Measurements from ENCODE around the gene PERCC1. TPM values are rescaled to one million over a fixed set of nuclear protein-coding genes. Genes with fewer than 3 reads are reported as not detected.
"Not testable (repeated sequence)": the region's sequence is repeated elsewhere in the genome, so short reads cannot be mapped to it uniquely, and the experiment has no call there.

The PERCC1 gene
- total RNA-seq, 1 donor from 2014 or later, result not detected

- DNase-seq, result no peak
Measured at GRCh38 chr16:1450218-1450617, 19.3 kb downstream of the PERCC1 start.

- no peak for DNase-seq
Measured at GRCh38 chr16:1450841-1451240, 20.0 kb downstream of the PERCC1 start.

DNA sequence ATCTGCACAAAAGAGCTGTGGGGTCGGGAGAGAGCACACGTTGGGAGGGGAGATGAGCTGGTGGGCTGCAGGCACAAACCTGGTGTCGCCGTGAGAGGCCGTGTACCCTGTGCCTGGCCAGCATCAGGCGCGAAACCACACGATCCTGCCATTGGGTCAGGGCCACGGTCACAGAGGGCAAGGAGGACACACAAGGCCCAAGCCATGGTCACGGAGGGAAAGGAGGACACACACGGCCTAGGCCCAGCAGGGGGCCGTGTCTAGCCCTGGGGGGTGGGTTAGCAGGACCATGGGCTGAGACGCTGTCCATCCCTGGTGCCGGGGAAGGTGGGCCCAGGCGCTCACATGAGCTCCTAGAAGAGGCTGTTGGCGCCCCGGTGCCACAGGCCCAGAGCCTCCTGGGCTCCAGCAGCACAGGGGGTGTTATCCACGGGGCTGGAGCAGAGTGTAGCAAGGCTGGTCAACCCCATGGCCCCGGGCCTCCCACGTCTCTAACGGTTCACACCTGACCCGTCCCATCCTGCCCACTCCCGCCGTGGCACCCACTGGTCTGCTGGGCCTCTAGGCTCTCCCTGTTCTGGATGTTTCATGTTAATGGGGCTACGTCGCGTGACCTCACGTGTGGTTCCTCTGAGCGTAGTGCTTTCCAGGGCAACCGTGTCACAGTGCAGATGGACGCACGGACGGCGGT, 21.0 kb downstream of the PERCC1 start:
- DNase-seq, result no peak

- DNase-seq, result no peak
Measured at GRCh38 chr16:1452530-1452929, 21.7 kb downstream of the PERCC1 start.

- DNase-seq, result no peak
Measured at GRCh38 chr16:1453316-1453715, 22.4 kb downstream of the PERCC1 start.

GRCh38 chr16:1454561-1454960, 23.7 kb downstream of the PERCC1 start:
- DNase-seq, result no peak

- no peak for DNase-seq
Measured at GRCh38 chr16:1455190-1456171, 24.6 kb downstream of the PERCC1 start.

GRCh38 chr16:1456951-1457350, 26.1 kb downstream of the PERCC1 start:
- DNase-seq, result no peak

GRCh38 chr16:1457489-1458245, 26.8 kb downstream of the PERCC1 start:
- no peak for DNase-seq

DNA sequence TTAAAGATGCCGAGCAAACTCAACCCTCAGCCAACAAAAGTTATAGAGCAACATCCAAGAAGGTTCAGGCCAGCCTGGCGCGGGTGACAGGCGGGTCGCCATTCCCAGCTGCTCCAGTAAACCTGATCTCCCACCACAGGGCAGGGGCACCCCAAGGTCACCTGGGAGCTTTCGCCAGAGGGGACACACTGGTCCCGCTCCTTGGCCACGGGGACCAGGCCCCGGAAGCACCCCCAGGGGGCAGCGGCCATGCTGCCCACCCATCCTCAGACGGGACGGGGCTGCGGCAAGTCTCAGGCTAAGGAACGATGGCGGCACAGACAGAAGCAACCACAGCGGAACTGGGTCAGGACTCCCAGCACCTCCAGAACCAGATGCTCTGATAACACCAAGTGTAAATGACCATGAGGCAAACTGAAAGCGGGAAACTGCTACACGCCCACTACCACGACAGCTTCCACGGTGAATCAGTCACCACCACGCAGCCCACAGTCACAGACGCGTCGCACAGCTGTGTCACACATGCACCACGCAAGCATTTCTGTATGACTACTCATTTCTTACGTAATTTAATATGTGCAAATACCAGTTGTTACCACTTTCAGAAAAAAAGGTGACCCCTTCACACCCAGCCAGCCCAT, 27.6 kb downstream of the PERCC1 start:
- DNase-seq, result no peak

DNA sequence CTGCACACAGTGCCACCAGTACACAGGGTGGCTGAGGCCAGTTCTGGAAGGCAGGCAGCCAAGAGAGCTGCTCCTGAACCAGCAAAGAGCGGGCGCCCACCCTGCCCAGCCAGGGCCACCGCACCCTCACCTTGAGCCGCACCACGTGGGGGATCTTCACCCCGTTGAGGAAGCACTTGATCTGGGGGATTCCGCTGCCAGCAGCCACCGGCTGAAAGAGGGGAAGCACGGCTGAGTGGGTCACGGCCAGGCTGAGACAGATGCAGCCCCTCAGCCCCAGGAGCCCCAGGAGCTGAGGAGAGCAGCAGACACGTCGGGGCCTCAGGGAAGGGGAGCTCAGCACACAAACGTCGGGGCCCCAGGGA, 28.1 kb downstream of the PERCC1 start:
- no peak for DNase-seq

DNA sequence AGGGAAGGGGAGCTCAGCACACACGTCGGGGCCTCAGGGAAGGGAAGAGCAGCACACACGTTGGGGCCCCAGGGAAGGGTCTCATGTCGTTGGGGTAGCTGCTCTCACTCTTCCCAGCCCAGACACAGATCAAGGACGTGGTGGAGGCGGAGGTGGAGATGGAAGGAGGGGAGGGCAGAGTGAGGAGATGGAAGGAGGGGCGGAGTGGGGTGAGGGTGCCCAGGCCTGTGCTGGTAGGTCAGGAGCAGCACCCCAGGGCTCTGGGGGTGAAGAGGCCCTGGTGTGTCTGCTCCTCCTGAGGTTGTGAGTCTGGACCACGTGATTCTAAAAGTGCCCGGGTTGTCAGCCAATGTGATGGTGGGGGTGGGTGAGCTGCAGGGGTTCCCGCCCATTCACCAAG, 29.1 kb downstream of the PERCC1 start:
- no peak for DNase-seq

DNA sequence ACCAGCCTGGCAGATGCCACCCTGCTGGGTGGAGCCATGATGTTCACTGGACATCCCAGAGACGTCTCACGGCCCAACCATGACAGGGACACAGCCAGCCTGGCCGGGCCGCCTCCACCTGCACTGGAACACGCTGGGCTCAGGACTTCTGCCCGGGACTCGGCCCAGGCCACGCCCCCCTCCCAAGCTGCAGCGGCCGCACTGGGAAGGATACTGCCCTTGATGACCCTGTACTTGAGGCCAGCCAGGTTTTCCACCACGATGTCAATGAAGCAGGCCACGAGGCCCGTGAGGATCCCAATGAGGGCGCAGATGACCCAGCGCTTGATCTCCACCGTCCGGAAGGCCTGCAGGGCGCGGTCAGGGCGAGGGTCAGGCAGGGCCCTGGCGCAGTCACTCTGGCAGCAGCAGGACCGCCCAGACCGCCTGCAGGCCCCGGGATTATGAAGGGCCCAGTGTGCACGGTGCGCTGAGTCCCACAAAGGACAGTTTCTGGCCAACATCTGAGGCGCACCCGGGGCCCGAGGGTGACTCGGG, 29.8 kb downstream of the PERCC1 start:
- DNase-seq, result no peak

GRCh38 chr16:1461146-1461545, 30.3 kb downstream of the PERCC1 start:
- no peak for DNase-seq

- no peak for DNase-seq
Measured at GRCh38 chr16:1464196-1464893, 33.5 kb downstream of the PERCC1 start.

DNA sequence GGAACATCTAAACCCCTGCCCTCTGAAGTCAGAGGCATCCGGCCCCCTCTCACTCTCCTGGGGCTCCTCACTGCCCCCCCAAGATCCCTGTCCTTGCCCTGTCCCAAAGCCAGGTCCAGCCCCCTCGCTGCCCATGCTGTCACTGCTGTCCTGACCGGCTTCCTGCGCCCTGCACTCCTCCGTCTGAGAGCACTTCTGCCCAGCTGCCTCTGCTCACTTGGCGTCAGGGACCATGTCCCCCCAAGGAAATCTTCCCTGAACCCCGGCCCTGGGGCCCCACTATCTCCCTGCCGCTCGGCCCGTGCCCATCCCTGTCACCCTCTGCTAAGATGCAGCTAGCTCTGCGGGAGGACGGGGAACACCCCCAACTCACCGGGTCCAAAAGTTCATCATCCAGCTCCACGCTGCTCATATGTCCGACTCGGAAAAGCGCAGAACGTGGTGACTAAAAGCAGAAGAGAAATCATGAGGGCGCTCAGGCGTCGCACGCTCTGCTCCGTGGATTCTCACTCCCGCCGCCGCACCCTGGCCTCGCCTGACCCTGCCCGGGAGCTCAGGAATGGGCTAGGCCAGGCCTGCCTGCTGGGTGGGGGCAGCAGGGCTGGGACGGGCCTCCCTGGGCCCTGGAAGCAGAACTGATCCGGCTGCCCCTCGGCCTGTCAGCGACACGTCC, 34.2 kb downstream of the PERCC1 start:
- no peak for DNase-seq

DNA sequence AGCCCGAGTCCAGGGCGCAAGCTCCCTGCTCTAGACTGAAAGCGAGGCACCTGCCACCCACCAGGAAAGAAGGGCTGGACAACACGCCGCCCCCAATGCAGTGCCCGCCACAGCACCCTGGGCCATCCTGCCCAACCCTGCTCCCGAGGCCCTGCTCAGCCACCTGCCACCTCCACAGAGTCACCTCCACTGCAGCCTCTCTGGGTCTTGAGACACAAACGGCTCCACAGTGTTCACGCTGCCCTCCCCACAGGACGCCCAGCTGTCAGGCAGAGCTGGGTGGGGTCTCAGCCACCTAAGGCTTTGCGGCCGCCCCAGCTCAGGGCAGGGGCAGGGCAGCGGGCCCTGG, 34.7 kb downstream of the PERCC1 start:
- no peak for DNase-seq

- DNase-seq, result no peak
Measured at GRCh38 chr16:1466054-1466453, 35.2 kb downstream of the PERCC1 start.

DNA sequence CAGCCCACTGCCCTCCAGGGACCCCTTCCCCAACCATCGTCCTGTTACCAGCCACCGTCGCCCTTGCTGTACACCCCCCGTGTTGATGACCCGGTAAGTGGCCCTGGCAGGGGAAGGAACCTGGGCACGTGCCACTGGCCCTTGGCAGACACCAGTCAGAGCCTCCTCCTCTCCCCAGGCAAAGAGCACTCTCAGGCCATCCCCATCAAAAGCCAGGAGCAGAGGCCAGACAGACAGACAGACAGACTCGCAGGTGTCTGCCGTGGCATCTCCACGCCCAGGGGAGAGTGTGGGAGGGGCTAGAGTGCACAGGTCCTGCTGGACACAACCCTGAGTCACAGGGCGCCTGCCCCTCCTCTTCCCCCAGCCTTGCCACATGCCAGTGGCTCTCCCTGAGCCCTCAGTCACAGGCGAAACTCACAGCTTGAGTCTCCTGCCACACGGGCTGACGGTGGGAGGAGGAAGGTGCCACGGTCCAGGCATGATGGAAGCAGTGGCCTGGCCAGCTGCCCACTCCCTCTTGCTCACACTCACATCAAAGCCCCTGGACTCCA, 36.2 kb downstream of the PERCC1 start:
- no peak for DNase-seq

DNA sequence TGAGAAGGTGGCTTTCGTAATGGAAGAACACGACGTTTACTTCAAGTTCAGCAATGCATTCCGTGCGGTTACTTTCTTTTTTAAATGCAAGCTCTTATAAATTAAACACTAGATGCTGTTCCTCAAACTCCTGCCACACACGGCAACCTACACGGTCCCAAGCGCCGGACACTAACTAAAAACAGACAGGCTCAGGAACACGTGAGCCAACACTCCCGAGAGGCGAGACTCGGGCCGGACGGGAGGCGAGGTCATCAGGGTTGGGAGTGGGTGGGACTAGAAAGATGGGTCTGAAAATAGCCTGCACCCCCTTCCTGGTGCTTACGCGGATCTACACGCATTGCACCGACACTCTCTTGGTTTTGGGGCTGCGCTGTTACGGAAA, 37.5 kb downstream of the PERCC1 start:
- no peak for DNase-seq

DNA sequence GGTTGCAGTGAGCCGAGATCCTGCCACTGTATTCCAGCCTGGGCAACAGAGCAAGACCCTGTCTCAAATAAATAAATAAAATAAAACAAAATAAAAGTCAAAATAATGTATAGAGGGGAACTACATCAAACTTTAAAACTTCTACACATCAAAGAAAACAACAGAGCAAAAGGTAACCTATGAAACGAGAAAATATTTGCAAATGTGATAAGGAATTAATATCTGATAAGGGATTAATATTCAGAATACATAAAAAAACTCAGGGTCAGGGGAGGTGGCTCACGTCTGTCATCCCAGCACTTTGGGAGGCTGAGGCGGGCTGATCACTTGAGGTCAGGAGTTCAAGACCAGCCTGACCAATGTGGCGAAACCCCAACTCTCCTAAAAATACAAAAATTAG, 38.3 kb downstream of the PERCC1 start:
- DNase-seq, result not testable (repeated sequence)
